Suprapubic skin (tissue), 4 donors: ENCODE measurements around the gene SPDYE17.
"Not testable (repeated sequence)": the region's sequence is repeated elsewhere in the genome, so short reads cannot be mapped to it uniquely, and the experiment has no call there.

Experiments used
- EP300 ChIP-seq: sonication (generic); formaldehyde crosslinking; IDR thresholded peaks from one replicate; pipeline ENCODE4 v1.6.1; 2017; ENCODE audit warnings: antibody characterized with exemption
- POLR2A ChIP-seq, 2 donors: fragments of 450-650 bp; IDR thresholded peaks; one replicate each; pipeline ENCODE4 v1.6.1; 2017; ENCODE audit warnings: antibody characterized with exemption in 2 of 2, mild to moderate bottlenecking in 2 of 2, moderate library complexity in 2 of 2
- POLR2AphosphoS5 ChIP-seq, 3 donors: sonication (generic); formaldehyde crosslinking; IDR thresholded peaks; one replicate each; pipeline ENCODE4 v1.6.1; 2017; ENCODE audit warnings: antibody characterized with exemption in 3 of 3
- TF ChIP-seq, protein P1 (sequence below), 2 donors: fragments of 200-600 bp in 1 of 2; fragments of 450-650 bp in 1 of 2; sonication (generic) in 1 of 2; IDR thresholded peaks; one replicate each; pipeline ENCODE4 v1.5.1; 2016 to 2019; ENCODE audit warnings: antibody characterized with exemption in 2 of 2, mild to moderate bottlenecking in 1 of 2, moderate library complexity in 1 of 2

DNA sequence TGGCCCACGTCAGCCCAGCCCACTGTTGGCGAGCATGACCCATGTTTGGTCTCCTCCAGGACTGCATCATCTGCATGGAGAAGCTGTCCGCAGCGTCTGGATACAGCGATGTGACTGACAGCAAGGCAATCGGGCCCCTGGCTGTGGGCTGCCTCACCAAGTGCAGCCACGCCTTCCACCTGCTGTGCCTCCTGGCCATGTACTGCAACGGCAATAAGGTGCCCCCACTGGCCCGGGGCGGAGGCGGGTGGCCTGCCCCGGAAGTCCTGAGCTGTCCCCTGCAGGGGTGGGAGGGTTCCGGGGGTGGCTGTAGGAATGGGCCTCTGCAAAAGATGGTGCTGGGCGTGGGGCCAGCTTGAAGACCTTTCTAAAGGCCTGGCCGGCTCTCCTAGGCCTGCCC, 30.1 kb downstream of the SPDYE17 start:
- TF ChIP-seq EP300; POLR2AphosphoS5 (IDR thresholded peaks at IDR 0.05); POLR2A (IDR thresholded peaks at IDR 0.05): not testable (repeated sequence)
- TF ChIP-seq, protein P1, sequence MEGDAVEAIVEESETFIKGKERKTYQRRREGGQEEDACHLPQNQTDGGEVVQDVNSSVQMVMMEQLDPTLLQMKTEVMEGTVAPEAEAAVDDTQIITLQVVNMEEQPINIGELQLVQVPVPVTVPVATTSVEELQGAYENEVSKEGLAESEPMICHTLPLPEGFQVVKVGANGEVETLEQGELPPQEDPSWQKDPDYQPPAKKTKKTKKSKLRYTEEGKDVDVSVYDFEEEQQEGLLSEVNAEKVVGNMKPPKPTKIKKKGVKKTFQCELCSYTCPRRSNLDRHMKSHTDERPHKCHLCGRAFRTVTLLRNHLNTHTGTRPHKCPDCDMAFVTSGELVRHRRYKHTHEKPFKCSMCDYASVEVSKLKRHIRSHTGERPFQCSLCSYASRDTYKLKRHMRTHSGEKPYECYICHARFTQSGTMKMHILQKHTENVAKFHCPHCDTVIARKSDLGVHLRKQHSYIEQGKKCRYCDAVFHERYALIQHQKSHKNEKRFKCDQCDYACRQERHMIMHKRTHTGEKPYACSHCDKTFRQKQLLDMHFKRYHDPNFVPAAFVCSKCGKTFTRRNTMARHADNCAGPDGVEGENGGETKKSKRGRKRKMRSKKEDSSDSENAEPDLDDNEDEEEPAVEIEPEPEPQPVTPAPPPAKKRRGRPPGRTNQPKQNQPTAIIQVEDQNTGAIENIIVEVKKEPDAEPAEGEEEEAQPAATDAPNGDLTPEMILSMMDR (IDR thresholded peaks at IDR 0.05): not testable (repeated sequence)
